ENCODE results near the gene TMEM244.

DNA sequence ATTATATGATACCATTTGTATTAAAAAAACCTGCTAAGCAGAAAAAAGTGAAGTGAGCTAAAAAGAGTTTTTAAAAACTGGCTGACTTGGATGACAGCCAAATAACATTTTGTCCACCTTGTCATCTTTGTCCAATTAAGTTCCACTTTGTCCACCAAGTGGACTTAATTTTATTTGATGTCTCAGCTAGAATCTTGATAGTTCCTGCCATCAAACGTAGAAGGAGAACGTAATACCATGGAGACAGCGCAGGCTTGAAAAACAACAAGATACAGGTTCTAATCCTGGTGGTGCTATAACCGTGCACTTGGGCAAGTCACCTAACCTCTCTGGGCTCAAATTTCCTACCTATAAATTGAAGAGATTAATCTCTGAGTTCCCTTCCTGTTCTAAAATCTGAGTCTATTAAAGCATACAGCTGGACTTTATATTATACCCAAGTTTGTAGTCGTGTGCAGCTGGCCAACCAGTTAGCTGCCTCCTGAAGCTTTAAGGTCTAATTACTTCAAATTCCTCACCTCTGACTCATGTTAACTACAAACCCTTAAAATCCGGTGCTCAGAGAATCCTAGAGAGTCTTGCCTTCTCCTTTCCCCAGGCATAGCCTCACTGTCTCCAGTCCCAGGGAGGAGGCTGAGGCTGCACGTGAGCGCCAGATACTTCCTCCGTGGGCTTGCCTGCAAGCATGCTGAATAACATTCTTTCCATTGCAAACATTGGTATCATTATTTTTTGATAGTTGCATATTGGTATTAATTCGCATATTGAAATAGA is 16.8 kb downstream of the TMEM244 start:
- no peak for TF ChIP-seq CTCF (IDR thresholded peaks at IDR 0.05)
- TF ChIP-seq KAT7 (CRISPR knock-in tag; IDR thresholded peaks at IDR 0.05; ENCODE audit: borderline replicate concordance): no peak
- no peak for TF ChIP-seq NR3C1 (CRISPR knock-in tag; conservative IDR thresholded peaks at IDR 0.05; ENCODE audit: low read depth)
- TF ChIP-seq ZNF423 (CRISPR knock-in tag; IDR thresholded peaks at IDR 0.05): no peak
- TF ChIP-seq ZNF121 (CRISPR knock-in tag; IDR thresholded peaks at IDR 0.05): no peak
- no peak for TF ChIP-seq ZNF232 (CRISPR knock-in tag; IDR thresholded peaks at IDR 0.05)
- no peak for TF ChIP-seq JUN (CRISPR knock-in tag; IDR thresholded peaks at IDR 0.05)
- TF ChIP-seq, protein P1, sequence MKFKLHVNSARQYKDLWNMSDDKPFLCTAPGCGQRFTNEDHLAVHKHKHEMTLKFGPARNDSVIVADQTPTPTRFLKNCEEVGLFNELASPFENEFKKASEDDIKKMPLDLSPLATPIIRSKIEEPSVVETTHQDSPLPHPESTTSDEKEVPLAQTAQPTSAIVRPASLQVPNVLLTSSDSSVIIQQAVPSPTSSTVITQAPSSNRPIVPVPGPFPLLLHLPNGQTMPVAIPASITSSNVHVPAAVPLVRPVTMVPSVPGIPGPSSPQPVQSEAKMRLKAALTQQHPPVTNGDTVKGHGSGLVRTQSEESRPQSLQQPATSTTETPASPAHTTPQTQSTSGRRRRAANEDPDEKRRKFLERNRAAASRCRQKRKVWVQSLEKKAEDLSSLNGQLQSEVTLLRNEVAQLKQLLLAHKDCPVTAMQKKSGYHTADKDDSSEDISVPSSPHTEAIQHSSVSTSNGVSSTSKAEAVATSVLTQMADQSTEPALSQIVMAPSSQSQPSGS (CRISPR knock-in tag; IDR thresholded peaks at IDR 0.05; ENCODE audit: borderline replicate concordance, low read depth): no peak
- TF ChIP-seq, protein P2, sequence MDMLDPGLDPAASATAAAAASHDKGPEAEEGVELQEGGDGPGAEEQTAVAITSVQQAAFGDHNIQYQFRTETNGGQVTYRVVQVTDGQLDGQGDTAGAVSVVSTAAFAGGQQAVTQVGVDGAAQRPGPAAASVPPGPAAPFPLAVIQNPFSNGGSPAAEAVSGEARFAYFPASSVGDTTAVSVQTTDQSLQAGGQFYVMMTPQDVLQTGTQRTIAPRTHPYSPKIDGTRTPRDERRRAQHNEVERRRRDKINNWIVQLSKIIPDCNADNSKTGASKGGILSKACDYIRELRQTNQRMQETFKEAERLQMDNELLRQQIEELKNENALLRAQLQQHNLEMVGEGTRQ (CRISPR knock-in tag; IDR thresholded peaks at IDR 0.05): no peak
- TF ChIP-seq, protein P3, sequence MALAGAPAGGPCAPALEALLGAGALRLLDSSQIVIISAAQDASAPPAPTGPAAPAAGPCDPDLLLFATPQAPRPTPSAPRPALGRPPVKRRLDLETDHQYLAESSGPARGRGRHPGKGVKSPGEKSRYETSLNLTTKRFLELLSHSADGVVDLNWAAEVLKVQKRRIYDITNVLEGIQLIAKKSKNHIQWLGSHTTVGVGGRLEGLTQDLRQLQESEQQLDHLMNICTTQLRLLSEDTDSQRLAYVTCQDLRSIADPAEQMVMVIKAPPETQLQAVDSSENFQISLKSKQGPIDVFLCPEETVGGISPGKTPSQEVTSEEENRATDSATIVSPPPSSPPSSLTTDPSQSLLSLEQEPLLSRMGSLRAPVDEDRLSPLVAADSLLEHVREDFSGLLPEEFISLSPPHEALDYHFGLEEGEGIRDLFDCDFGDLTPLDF (CRISPR knock-in tag; IDR thresholded peaks at IDR 0.05): no peak
